Transverse colon (tissue), 4 donors: Measurements from ENCODE around the gene EIF4E2. TPM values are rescaled to one million over a fixed set of nuclear protein-coding genes. Genes with fewer than 3 reads are reported as not detected.

Experiments used
- DNase-seq: peaks from one replicate; pipeline ENCODE4 v3.0.0-alpha.2; 2019
- H3K27ac ChIP-seq, 4 donors: fragments of 200-600 bp; sonication (generic); 2 replicates each; pipeline ENCODE4 v1.5.1; 2016 to 2018; ENCODE audit warnings: inconsistent platforms in 4 of 4
- H3K27me3 ChIP-seq: fragments of 200-600 bp; sonication (generic); 2 replicates; pipeline ENCODE4 v1.5.1; 2017; ENCODE audit warnings: inconsistent platforms
- H3K36me3 ChIP-seq, 4 donors: fragments of 200-600 bp; sonication (generic); 2 replicates each; pipeline ENCODE4 v1.5.1; 2017 to 2019; ENCODE audit warnings: inconsistent platforms in 4 of 4
- H3K4me1 ChIP-seq, 4 donors: fragments of 200-600 bp; sonication (generic); 2 replicates each; pipeline ENCODE4 v1.5.1; 2017 to 2020; ENCODE audit warnings: inconsistent platforms in 4 of 4
- H3K4me3 ChIP-seq, 4 donors: fragments of 200-600 bp; sonication (generic); 1 replicate in 1 of 4; 2 replicates in 3 of 4; pipeline versions ENCODE4 v1.5.1 to v1.6.1; 2017 to 2019; ENCODE audit warnings: inconsistent platforms in 4 of 4
- H3K9me3 ChIP-seq, 2 donors: fragments of 200-600 bp; sonication (generic); 2 replicates each; pipeline ENCODE4 v1.5.1; 2017 to 2019; ENCODE audit warnings: inconsistent platforms in 2 of 2
- EP300 ChIP-seq: sonication (generic); formaldehyde crosslinking; IDR thresholded peaks from one replicate; pipeline ENCODE4 v1.6.1; 2017; ENCODE audit warnings: antibody characterized with exemption, low read depth
- POLR2A ChIP-seq: fragments of 450-650 bp; IDR thresholded peaks from one replicate; pipeline ENCODE4 v1.6.1; 2016; ENCODE audit warnings: antibody characterized with exemption, mild to moderate bottlenecking, moderate library complexity
- POLR2AphosphoS5 ChIP-seq, 3 donors: sonication (generic); formaldehyde crosslinking; IDR thresholded peaks; one replicate each; pipeline ENCODE4 v1.6.1; 2016; ENCODE audit warnings: antibody characterized with exemption in 3 of 3
- WGBS, 2 donors: methylation state at CpG; one replicate each; pipeline ENCODE4 v1.1.5; 2018; ENCODE audit warnings: low coverage in 1 of 2; 5-methylcytosine and 5-hydroxymethylcytosine counted together
- in situ Hi-C, 4 donors: fragments of 200-750 bp; cut with MboI; loops; one replicate each; pipeline versions ENCODE4 v1.15.0 to v1.15.1; 2017; ENCODE audit warnings: low sequenced_read_pairs in 3 of 4, low pct_ligation_motif_present in 1 of 4, low pct_unique_long_range_greater_than_20kb in 1 of 4
- intact Hi-C: fragments of 100-400 bp; cut with DNase I; formaldehyde crosslinking; loops from one replicate; pipeline ENCODE4 v1.15.1; 2023; ENCODE audit warnings: low total_unique reads
- total RNA-seq, 4 donors: library from RNA; depleted of rRNA; stranded (reverse); fragments of >200 nt; gene quantifications; one replicate each; pipeline ENCODE4 v1.1.0, GENCODE V29; 2016
- TF ChIP-seq, protein P1 (sequence below), 5 experiments: fragments of 200-600 bp in 3 of 5; fragments of 450-650 bp in 2 of 5; sonication (generic) in 3 of 5; IDR thresholded peaks; 1 replicate in 2 of 5; 2 replicates in 3 of 5; pipeline ENCODE4 v1.5.1; 2016 to 2017; ENCODE audit warnings: antibody characterized with exemption in 5 of 5, inconsistent platforms in 3 of 5, mild to moderate bottlenecking in 2 of 5, moderate library complexity in 1 of 5

EIF4E2 gene
- total RNA-seq, 4 donors from 2014 or later, result 46.0 to 2,324 (median 55.7) TPM

- no peak for DNase-seq
- Histone ChIP-seq H3K36me3 (peaks cover 0 to 4% (median 0%) of the 10 kb centered on the region in 4 donors), H3K4me1 (peaks cover 10 to 26% (median 19%) of the 10 kb centered on the region in 4 donors), H3K27me3 (no peaks in the 10 kb centered on the region), H3K27ac (peak overlapping the region in 1 of 4 donors; percentile 58), H3K9me3 (no peaks in the 10 kb centered on the region), H3K4me3 (no peak overlapping the region)
- intact Hi-C loops (no loop called here), in situ Hi-C loops (no loop called here)
- 70 to 94% methylated on average over 2 to 8 of the region's 8 CpGs for WGBS, 2 donors
- TF ChIP-seq POLR2A, result no peak
- TF ChIP-seq POLR2AphosphoS5 (IDR thresholded peaks at IDR 0.05), result no peak
- TF ChIP-seq, protein P1, sequence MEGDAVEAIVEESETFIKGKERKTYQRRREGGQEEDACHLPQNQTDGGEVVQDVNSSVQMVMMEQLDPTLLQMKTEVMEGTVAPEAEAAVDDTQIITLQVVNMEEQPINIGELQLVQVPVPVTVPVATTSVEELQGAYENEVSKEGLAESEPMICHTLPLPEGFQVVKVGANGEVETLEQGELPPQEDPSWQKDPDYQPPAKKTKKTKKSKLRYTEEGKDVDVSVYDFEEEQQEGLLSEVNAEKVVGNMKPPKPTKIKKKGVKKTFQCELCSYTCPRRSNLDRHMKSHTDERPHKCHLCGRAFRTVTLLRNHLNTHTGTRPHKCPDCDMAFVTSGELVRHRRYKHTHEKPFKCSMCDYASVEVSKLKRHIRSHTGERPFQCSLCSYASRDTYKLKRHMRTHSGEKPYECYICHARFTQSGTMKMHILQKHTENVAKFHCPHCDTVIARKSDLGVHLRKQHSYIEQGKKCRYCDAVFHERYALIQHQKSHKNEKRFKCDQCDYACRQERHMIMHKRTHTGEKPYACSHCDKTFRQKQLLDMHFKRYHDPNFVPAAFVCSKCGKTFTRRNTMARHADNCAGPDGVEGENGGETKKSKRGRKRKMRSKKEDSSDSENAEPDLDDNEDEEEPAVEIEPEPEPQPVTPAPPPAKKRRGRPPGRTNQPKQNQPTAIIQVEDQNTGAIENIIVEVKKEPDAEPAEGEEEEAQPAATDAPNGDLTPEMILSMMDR (IDR thresholded peaks at IDR 0.05), result no peak
- no peak for TF ChIP-seq EP300
Observed at GRCh38 chr2:232588031-232588430, 37.5 kb downstream of the EIF4E2 start.

DNA sequence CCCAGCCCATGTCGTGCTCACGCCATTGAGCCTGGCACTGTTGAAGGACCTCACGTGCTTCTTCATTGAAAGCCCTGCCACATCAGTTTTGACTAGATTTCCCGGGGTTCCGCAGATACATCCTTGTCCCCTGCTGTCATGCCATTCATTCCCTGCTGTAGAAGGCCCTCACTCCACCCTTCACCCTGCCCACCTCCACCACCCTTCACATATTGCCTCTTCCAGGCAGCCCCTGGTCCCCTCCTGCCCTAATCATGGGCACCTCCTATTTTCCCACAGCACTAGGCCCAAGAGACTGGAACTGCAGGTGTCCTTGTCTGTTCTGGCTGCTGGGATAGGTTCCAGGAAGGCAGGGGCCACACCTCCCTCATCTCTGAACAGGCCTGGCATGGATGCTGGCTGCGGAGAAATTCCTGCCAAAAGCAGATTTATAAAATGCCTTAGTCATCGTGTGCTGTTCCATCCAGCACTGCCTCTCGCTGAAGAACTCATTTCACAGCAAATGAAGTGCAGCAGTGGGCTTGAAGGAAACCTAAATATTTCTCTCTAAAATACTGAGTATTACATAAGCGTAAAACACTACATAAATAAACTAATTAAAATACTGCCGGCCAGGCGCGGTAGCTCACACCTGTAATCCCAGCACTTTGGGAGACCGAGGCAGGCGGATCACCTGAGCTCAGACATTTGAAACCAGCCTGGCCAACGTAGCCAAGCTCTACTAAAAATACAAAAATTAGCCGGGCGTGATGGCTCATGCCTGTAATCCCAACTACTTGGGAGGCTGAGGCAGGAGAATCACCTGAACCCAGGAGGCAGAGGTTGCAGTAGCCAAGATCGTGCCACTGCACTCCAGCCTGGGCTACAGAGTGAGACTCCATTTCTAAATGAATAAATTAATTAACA, 38.4 kb downstream of the EIF4E2 start:
- peak; percentile 71 for DNase-seq
- H3K4me3 ChIP-seq, result no peak overlapping the region
- peaks cover 12 to 35% (median 27%) of the 10 kb centered on the region in 4 donors for H3K4me1 ChIP-seq
- 32 to 56% methylated on average over 8 to 18 of the region's 18 CpGs for WGBS, 2 donors
- in situ Hi-C loops (no loop called here), intact Hi-C loops (no loop called here)
- no peaks in the 10 kb centered on the region for H3K27me3 ChIP-seq
- H3K36me3 ChIP-seq, result no peaks in the 10 kb centered on the region
- TF ChIP-seq POLR2A, result no peak
- TF ChIP-seq, protein P1 (IDR thresholded peaks at IDR 0.05), result no peak
- no peak for TF ChIP-seq EP300
- TF ChIP-seq POLR2AphosphoS5 (IDR thresholded peaks at IDR 0.05), result no peak
- peak overlapping the region; percentile 31 to 58 (median 52) for H3K27ac ChIP-seq
- no peaks in the 10 kb centered on the region for H3K9me3 ChIP-seq

DNA sequence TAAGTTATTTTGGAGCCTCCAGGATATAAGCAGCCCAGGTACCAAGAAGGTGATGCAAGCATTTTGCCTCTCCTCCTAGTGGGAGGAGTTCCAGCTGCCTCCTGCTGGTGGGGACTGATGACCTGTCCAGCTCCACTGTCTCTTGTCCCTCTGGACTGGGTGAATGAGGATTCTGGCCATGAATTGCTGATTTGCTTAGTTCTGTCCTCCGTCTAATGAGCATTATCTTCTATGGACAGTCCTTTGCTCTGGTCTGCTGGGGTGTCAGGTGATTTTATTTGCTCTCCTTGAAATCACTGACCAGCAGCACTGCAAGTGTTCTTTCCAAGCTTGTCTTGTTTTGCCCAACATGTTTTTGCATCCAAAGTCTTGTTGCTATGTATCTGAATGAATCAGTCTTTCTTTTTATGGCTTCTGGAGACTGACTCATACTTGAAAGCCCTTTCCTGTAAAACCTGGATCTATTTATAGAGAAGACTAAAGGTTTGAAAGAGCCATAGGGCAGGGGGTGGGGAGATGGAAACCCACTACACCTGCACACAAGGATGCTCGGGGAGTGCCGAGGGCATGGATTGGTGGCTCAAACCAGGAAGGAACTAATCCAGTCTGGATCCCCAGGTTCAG, 42.4 kb downstream of the EIF4E2 start:
- H3K27me3 ChIP-seq, result no peaks in the 10 kb centered on the region
- WGBS, 2 donors, result 53 to 100% methylated on average over 2 to 3 of the region's 3 CpGs
- no peak overlapping the region for H3K4me3 ChIP-seq
- H3K27ac ChIP-seq, result peak overlapping the region; percentile 68 to 82 (median 70)
- intact Hi-C loops, result no loop called here
- no peaks in the 10 kb centered on the region for H3K36me3 ChIP-seq
- peaks cover 12 to 40% (median 29%) of the 10 kb centered on the region in 4 donors for H3K4me1 ChIP-seq
- in situ Hi-C loops, result no loop called here
- TF ChIP-seq POLR2A (no peak), EP300 (peak; percentile 52), POLR2AphosphoS5 (IDR thresholded peaks at IDR 0.05) (peak in 2 of 3 donors; percentile 38 to 56)
- TF ChIP-seq, protein P1 (IDR thresholded peaks at IDR 0.05), result peak in 3 of 5 experiments; percentile 16 to 31 (median 31)
- DNase-seq, result peak; percentile 68
- H3K9me3 ChIP-seq, result no peaks in the 10 kb centered on the region

DNA sequence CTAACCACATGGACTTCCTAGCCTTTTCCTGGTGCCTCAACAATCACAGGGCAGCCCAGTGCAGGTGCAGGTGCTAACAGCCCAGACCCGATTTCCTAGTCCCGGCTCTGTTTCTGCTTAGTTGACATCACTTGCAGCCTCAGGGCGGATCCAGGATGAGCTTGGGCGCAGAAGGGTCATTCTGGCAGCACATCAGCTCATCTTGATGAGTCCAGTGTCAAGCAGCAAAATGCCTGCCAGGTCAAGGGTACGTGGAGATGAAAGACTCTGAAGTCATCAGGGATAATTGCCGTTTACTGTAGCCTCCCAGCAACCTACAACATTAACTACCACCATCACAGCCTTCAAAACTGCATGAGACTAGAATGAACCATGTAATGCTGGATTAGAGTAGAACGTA, 43.5 kb downstream of the EIF4E2 start:
- DNase-seq, result peak; percentile 39
- intact Hi-C loops (no loop called here), in situ Hi-C loops (no loop called here)
- 33 to 90% methylated on average over 1 to 7 of the region's 7 CpGs for WGBS, 2 donors
- Histone ChIP-seq H3K4me1 (peaks cover 11 to 34% (median 23%) of the 10 kb centered on the region in 4 donors), H3K4me3 (no peak overlapping the region), H3K9me3 (no peaks in the 10 kb centered on the region), H3K27ac (peak overlapping the region; percentile 32 to 82 (median 70)), H3K36me3 (no peaks in the 10 kb centered on the region), H3K27me3 (no peaks in the 10 kb centered on the region)
- TF ChIP-seq POLR2A (no peak), POLR2AphosphoS5 (IDR thresholded peaks at IDR 0.05) (no peak), EP300 (no peak)
- TF ChIP-seq, protein P1 (IDR thresholded peaks at IDR 0.05), result no peak
